GM19463 (cell line): ENCODE measurements around the gene AATF.

ENCODE experiments used
- ATAC-seq: cut with Tn5 transposase; IDR thresholded peaks from one replicate; pipeline ENCODE4 v1.9.1; 2021; ENCODE audit warnings: mild to moderate bottlenecking, moderate library complexity; ENCODE audit not compliant: unreplicated experiment

Gene AATF

GRCh38 chr17:37098910-37099664 is 150.3 kb downstream of the AATF start:
- no peak for ATAC-seq

- no peak for ATAC-seq
Measured at GRCh38 chr17:37100231-37100630, 151.5 kb downstream of the AATF start.

GRCh38 chr17:37101306-37101705 is 152.6 kb downstream of the AATF start:
- ATAC-seq, result no peak

GRCh38 chr17:37103231-37103630 is 154.5 kb downstream of the AATF start:
- no peak for ATAC-seq

- no peak for ATAC-seq
Measured at GRCh38 chr17:37106049-37106448, 157.3 kb downstream of the AATF start.
